ENCODE data around the gene CPM.
A peak's percentile ranks its signal among the peaks of the same experiment; 100 is the strongest.

Gene CPM

DNA sequence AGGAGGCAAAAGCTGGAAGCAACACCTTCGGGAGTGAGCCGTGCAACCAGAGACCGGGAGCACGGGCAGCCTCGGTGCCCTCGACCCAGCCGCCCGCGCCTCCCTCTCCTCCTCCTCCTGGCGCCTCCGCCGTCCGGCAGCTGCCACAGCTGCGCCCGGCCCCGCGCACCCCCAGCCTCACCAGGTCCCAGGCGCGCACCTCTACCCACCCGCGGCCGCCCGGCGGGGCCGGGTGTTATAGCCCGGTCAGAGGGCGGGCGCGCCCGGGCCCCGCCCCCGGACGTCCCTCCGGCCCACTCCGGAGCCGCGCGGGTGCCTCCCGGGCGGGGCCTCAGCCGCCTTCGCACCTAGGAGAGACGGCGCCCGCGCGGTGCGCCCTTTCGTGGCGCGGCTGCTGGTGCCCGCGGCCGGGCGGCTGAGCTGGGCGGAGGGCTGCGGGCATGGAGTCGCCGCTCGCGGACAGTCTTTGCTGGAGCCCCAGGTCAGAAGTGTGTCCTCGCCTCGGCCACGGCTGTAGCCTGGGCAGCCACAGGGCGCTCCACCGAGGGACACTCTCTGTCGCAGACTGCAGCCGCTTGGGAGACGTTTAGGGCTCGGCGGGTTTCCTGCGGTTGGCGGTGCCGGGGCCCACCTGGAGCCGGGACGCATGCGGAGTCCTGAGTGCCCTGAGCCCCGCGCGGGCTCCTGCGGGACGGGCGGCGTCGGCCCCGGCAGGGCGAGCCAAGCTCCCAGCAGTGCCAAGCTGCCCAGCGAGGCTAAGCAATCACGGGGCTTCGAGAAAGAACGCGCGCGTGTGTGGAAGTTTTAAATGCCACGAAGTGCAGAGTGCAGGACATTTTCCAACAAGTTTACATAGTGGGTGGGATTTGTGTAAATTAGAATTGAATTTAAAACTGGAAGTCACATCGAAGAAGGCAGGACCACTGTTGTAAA lies at the start of gene CPM:
TSS of gene CPM (minus strand) at position 211 of the 933 bp plus-strand sequence. CDS start 334 bp downstream, outside the sequence.
- DNase-seq, result peak; percentile 74

- DNase-seq, result no peak
These were observed 48.5 kb upstream of the CPM start for GRCh38 chr12:68981516-68981915.

- DNase-seq, result no peak
These were observed 47.7 kb upstream of the CPM start for GRCh38 chr12:68980476-68981212.

DNA sequence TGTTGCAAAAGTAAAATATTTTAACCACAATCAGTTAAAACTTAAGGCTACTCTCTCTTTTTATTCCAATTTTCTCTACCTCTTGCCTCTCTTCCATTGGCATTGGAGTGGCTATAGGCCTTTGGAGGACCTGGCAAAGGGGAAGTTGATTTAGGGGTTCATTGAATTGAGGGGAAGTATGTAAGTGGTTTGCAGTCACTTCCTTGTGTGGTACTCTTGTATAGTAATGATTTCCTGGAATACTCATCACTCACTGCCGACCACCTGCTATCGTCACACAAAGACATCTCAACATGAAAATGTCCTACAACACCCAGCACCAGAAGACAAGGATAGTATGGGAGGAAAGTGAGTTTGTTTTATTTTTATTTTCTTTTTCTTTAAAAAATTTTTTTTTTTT lies 45.7 kb upstream of the CPM start:
- no peak for DNase-seq

DNA sequence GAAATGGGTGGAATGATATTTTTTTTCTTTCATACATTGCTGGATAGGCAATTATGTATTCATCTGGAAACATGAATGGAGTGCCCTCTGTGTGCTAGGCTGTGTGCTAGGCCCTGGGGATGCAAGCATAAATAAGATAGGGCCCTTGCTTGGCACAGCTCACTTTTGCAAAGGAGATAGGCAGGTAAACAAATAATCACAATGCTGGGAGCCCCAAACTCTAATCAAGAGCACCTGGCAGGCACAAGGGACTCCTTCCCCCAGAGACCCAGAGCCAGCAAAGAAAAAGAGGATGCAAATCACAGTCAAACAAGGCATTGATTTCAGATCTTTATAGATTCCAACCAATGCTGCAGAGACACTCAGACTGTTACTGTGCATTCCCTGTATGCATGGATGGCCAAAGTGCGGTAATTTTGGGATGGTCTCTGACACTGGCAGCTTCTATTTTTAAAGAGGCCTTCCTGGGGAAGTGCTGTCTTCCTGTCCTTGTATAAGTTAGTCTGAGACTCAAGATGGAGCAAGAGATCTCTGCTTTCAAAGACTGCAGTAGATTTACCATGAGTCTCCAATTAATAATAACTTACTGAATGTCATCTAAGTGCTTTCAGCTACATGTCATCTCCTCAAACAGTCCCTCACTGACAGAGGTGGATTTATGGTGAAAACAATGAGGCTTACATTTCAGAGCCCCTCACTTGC lies 45.1 kb upstream of the CPM start:
- no peak for DNase-seq

GRCh38 chr12:68977335-68977734 lies 44.4 kb upstream of the CPM start:
- no peak for DNase-seq

- no peak for DNase-seq
These were observed 43.4 kb upstream of the CPM start for GRCh38 chr12:68976395-68976841.

- no peak for DNase-seq
These were observed 42.8 kb upstream of the CPM start for GRCh38 chr12:68975811-68976210.

- DNase-seq, result no peak
These were observed 39.6 kb upstream of the CPM start for GRCh38 chr12:68972595-68972994.

DNA sequence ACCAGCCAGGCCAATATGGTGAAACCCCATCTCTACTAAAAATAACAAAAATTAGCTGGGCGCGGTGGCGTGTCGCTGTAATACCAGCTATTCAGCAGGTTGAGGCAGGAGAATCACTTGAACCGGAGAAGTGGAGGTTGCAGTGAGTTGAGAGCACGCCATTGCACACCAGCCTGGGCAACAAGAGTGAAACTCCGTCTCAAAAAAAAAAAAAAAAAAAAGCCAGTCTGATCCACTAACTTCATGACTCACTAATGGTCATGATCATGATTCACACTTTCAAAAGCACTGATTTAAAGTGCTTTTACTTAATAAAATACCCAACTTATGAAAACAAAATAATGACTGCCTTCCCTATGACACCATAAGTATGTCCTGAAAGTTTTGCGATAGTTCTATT lies 38.4 kb upstream of the CPM start:
- DNase-seq, result no peak

GRCh38 chr12:68970951-68971350 lies 38.0 kb upstream of the CPM start:
- no peak for DNase-seq

DNA sequence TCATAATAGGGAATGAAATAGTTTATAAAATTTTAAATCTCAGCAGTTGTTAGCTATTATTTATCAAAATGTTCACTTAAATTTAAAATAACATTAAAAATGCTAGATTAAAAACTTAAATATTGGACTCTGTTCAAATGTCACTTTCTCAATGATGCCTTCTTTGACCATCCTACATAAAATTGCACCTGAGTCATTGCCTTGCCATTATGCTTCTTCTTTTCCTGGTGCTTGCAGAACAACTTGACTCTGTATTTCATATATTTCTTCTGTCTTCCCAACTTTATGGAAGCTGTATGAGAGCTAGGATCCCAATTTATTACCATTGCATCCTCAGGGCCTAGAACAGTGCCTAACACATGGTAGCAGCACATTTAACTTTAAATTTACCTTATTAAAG lies 37.3 kb upstream of the CPM start:
- no peak for DNase-seq

- no peak for DNase-seq
These were observed 34.1 kb upstream of the CPM start for GRCh38 chr12:68967046-68967445.

DNA sequence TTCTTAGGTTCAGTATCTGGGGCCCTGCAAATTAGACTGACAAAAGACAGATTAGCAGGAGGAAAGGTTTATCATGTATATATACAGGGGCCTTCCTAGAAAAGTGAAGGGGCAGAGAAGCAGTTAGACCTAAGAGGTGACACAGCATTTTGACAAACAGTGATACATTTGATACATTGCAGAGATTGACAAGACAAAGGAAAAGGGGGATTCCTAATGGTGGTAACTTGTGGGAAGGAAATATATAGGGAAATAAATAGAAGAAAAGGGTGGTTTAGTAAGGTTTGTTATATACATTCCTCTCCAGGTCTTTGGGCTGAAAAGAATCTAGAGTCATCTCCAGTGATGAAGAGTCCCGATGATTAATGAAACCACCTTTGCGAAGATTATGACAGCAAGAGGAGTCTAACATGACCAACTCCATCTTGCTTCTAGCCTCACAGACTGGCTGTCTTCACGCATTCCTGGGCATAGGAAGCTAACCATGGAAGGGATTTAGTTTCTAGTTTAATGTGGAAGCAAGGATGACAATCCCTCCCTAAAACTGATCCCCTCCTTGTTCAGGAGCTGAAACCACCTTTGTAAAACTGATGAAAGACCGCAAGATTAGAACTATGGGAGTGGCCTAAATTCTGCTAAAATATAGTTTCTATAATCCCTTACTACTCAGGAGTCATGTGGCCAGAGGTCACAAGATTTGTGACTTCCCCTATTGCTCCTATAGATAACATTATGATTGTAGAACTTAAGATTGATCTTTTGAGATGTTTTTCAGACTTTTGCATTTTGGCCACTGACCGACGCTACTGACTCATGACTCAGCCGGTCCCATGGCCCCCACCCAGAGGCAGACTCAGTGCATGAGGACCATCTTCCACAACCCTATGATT lies 31.1 kb upstream of the CPM start:
- DNase-seq, result no peak

DNA sequence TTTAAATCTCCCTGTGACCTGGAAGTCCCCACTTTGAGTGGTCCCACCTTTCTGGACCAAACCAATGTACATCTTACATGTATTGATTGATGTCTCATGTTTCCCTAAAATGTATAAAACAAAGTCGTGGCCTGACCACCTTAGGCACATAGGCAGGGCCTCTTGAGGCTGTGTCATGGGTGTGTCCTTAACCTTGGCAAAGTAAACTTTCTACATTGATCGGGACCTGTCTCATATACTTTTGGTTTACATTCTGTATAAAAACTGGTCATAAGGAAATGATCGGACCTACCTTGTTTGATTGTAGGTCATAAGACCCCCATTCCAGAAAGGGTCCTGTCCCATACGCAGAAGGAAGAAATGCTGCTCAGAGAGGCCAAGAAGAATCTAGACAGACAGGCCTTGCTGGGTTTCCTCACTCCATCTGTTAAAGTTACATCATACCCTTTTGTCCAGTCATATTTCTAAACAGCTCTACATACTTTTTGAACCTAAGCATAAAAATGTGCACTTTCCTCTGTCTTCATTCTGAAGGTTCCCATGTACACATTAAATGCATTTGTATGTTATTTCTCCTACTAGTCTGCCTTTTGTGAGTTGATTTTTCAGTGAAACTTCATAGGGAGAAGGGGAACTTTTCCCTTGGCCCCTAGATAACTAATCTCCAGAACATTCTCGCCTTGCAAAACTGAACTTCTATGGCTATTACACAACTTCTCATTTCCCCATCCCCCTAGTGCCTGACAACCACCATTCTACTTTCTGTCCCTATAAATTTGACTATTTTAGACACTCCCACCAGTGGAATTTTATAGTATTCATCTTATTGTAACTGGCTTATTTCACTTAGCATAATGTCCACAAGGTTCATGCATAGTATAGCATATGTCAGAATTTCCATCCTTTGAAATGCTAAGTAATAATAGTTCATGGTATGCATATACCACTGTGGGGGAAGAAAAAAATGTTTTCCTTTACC lies 30.2 kb upstream of the CPM start:
- no peak for DNase-seq

DNA sequence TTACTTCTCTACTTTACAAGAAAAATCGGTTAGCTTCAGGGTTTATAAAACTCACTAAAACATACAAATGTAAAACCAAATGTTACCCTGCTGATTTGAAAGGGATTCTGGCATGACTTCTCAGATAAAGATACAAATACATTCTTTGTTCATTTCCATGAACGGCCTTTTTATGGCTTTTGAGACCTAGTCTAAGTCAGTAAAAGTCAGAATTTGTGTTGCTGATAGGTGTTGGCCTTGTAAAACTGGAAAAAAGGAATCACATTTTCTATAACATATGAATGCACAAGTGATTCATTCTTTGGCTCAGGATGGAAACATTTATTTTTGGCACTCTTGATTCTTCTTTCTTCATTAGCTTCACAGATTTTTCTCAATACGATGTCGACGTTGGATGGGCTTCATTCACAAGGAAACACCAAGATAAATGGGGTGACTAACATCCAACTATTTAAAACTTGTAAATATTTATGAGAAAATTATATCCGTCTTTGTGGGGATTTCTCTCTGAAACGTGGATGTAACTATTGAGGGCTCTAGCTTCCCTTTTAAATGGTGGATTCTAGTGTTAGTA lies 27.0 kb upstream of the CPM start:
- no peak for DNase-seq

DNA sequence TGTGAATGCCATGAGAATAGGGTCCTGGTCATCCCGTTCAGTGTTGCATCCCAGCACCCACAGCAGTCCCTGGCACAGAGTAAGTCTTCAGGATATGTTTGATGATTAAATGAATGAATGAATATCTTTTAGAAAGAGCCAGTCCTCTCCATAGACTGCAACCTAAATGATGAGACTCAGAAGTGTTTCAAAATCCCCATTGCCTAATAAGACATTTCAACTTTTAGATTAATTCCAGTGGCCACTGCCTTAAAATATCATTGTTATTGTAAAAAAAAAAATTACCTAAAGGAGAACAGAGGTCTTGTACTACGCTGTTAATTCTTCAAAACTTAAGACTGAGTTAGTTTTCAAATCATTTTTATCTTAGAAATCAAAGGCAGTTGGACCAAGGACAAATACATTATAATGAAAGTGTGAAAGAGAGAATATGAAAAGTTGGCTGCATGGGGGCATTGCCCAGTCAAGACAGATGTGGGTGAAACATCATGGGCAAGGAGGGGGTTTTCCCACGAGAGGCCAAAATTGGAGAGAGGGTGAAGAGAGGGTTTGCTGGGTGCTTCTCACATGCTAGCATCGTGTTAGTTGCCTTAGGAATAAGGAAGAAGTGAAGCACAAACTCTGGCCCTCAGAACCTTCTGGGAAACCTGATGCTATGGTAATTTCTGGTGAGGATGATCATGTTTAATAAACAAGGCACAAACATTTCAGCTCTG lies 26.3 kb upstream of the CPM start:
- no peak for DNase-seq

- no peak for DNase-seq
These were observed 25.4 kb upstream of the CPM start for GRCh38 chr12:68958322-68958721.

DNA sequence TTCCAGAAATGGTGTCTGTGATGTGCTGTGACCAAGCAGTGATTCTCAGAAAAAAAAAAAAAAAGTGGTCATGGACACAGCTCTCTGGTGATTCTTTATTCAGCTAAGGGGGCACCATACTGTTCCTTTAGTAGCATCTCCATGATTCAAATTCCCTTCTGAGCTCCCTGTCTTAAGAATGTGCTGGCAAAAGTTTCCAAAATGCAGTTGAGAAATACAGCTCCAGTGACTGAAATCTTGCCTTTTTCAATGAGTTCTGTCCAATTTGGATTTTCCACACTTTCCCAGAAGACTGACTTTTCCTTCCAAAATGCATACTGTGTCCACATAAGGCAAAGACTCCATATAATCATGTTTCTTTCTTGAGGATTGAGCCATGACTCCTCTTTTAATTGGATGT lies 24.3 kb upstream of the CPM start:
- DNase-seq, result no peak

- no peak for DNase-seq
These were observed 23.5 kb upstream of the CPM start for GRCh38 chr12:68956466-68956865.
